Stimulated activated CD4-positive, alpha-beta T cell treated with anti-CD3 and anti-CD28 coated beads, Interleukin-1b, Interleukin-23, amount 100 ng/mL, for 1 hour (primary cell): Measurements from ENCODE around the gene PLSCR3.

Experiments used
- DNase-seq, 2 donors: peaks; one replicate each; pipeline ENCODE4 v3.0.0-alpha.2; 2020; ENCODE audit warnings: low read depth in 2 of 2

Gene PLSCR3

GRCh38 chr17:7426203-7426863 is 32.0 kb upstream of the PLSCR3 start:
- no peak for DNase-seq

GRCh38 chr17:7425756-7426155 is 31.4 kb upstream of the PLSCR3 start:
- DNase-seq = no peak

- DNase-seq = no peak
Observed at GRCh38 chr17:7425316-7425715, 31.0 kb upstream of the PLSCR3 start, which contains the start of gene SPEM2. Gene SPEM2, plus strand, starts transcription at chr17:7425616. Its CDS starts 73 bp downstream, at chr17:7425689.

GRCh38 chr17:7423679-7424078 is 29.4 kb upstream of the PLSCR3 start:
- DNase-seq = no peak

- no peak for DNase-seq
Observed at GRCh38 chr17:7421186-7421585, 26.9 kb upstream of the PLSCR3 start.

GRCh38 chr17:7419819-7420610 is 25.7 kb upstream of the PLSCR3 start, which contains the start of gene SPEM1:
Gene SPEM1, plus strand, starts transcription at chr17:7420324. Its CDS starts 61 bp downstream, at chr17:7420385.
- no peak for DNase-seq

GRCh38 chr17:7418472-7419152 is 24.3 kb upstream of the PLSCR3 start:
- no peak for DNase-seq

GRCh38 chr17:7417056-7417655 is 22.8 kb upstream of the PLSCR3 start:
- DNase-seq = no peak

- no peak for DNase-seq
Observed at GRCh38 chr17:7416323-7416722, 22.0 kb upstream of the PLSCR3 start.

- no peak for DNase-seq
Observed at GRCh38 chr17:7415784-7416183, 21.5 kb upstream of the PLSCR3 start.

- DNase-seq = no peak
Observed at GRCh38 chr17:7414837-7415236, 20.5 kb upstream of the PLSCR3 start.

GRCh38 chr17:7413346-7413985 is 19.1 kb upstream of the PLSCR3 start:
- DNase-seq = no peak

GRCh38 chr17:7411427-7411750 is 17.1 kb upstream of the PLSCR3 start:
- DNase-seq = no peak

GRCh38 chr17:7410634-7411426 is 16.5 kb upstream of the PLSCR3 start:
- DNase-seq = no peak

GRCh38 chr17:7409716-7410115 is 15.4 kb upstream of the PLSCR3 start:
- DNase-seq = no peak

- no peak for DNase-seq
Observed at GRCh38 chr17:7408863-7409262, 14.5 kb upstream of the PLSCR3 start.

- DNase-seq = no peak
Observed at GRCh38 chr17:7408252-7408727, 14.0 kb upstream of the PLSCR3 start.

- DNase-seq = no peak
Observed at GRCh38 chr17:7407485-7408251, 13.3 kb upstream of the PLSCR3 start, which contains the start of gene NLGN2. Gene NLGN2, plus strand, starts transcription at chr17:7407845. Its CDS starts 411 bp downstream, at chr17:7408256.

- no peak for DNase-seq
Observed at GRCh38 chr17:7407082-7407481, 12.8 kb upstream of the PLSCR3 start.
